Endodermal cell (in vitro differentiated cells): ENCODE measurements around the gene MRPL49. TPM values are rescaled to one million over a fixed set of nuclear protein-coding genes. Genes with fewer than 3 reads are reported as not detected.

Experiments
- DNase-seq: peaks from one replicate; pipeline ENCODE4 v3.0.0-alpha.2; 2017
- H3K27ac ChIP-seq: 2 replicates; pipeline ENCODE4 v1.5.1; 2013; ENCODE audit warnings: mild to moderate bottlenecking, low read depth, low read length, moderate library complexity
- H3K27me3 ChIP-seq: 2 replicates; pipeline ENCODE4 v1.6.1; 2013; ENCODE audit warnings: mild to moderate bottlenecking, low read length, moderate library complexity; ENCODE audit not compliant: insufficient read depth, control insufficient read depth, poor library complexity, severe bottlenecking
- H3K36me3 ChIP-seq: 2 replicates; pipeline ENCODE4 v1.7.0; 2013; ENCODE audit warnings: mild to moderate bottlenecking, low read length, moderate library complexity; ENCODE audit not compliant: control insufficient read depth, insufficient read depth
- H3K4me1 ChIP-seq: one replicate; pipeline ENCODE4 v1.7.0; 2013; ENCODE audit warnings: low read length; ENCODE audit not compliant: control insufficient read depth, insufficient read depth
- H3K4me3 ChIP-seq: 2 replicates; pipeline ENCODE4 v1.5.1; 2013; ENCODE audit warnings: mild to moderate bottlenecking, low read length, moderate library complexity
- H3K9ac ChIP-seq: 2 replicates; pipeline ENCODE4 v1.6.1; 2013; ENCODE audit warnings: mild to moderate bottlenecking, low read length, moderate library complexity; ENCODE audit not compliant: poor library complexity, severe bottlenecking; ENCODE audit errors: extremely low read depth
- H3K9me3 ChIP-seq: 2 replicates; pipeline ENCODE4 v1.6.1; 2013; ENCODE audit warnings: mild to moderate bottlenecking, low read length, moderate library complexity; ENCODE audit not compliant: control insufficient read depth
- H3K27ac Mint-ChIP-seq: 2 replicates; pipeline ENCODE4 v1.8.0; 2020; ENCODE audit warnings: mixed read lengths
- H3K27me3 Mint-ChIP-seq: 2 replicates; pipeline ENCODE4 v1.8.0; 2021; ENCODE audit warnings: mild to moderate bottlenecking, mixed read lengths; ENCODE audit not compliant: insufficient read depth
- H3K36me3 Mint-ChIP-seq: 2 replicates; pipeline ENCODE4 v1.8.0; 2020; ENCODE audit warnings: low read depth, mixed read lengths
- H3K4me1 Mint-ChIP-seq: 2 replicates; pipeline ENCODE4 v1.8.0; 2020; ENCODE audit warnings: mixed read lengths
- H3K4me3 Mint-ChIP-seq: 2 replicates; pipeline ENCODE4 v1.8.0; 2020; ENCODE audit warnings: mild to moderate bottlenecking, moderate library complexity, mixed read lengths
- H3K9me3 Mint-ChIP-seq: 2 replicates; pipeline ENCODE4 v1.8.0; 2020; ENCODE audit warnings: mild to moderate bottlenecking, mixed read lengths
- CTCF ChIP-seq: fragments of 200-600 bp; sonication (generic); conservative IDR thresholded peaks from 2 replicates; pipeline ENCODE4 v1.5.0; 2021; ENCODE audit warnings: antibody characterized with exemption, mild to moderate bottlenecking
- WGBS, 2 experiments: methylation state at CpG; one replicate each; pipeline versions ENCODE4 v1.1.5 to v1.1.7; 2013; ENCODE audit warnings: missing lambda C conversion rate in 2 of 2, mixed read lengths in 1 of 2; ENCODE audit not compliant: insufficient coverage in 1 of 2, insufficient read length in 1 of 2; 5-methylcytosine and 5-hydroxymethylcytosine counted together
- total RNA-seq, 2 donors: library from RNA; stranded (reverse); fragmentation: NEBNext Ultra II Directional in 1 of 2; extraction: Animal tissue kit (Norgen Biotek cat#: 25700) in 1 of 2; gene quantifications; 2 replicates in 1 of 2; 3 replicates in 1 of 2; pipeline ENCODE4 v1.2.1, GENCODE V29; 2021

MRPL49 gene
- total RNA-seq, 2 donors from 2014 or later, result 53.9 to 56.6 TPM

DNA sequence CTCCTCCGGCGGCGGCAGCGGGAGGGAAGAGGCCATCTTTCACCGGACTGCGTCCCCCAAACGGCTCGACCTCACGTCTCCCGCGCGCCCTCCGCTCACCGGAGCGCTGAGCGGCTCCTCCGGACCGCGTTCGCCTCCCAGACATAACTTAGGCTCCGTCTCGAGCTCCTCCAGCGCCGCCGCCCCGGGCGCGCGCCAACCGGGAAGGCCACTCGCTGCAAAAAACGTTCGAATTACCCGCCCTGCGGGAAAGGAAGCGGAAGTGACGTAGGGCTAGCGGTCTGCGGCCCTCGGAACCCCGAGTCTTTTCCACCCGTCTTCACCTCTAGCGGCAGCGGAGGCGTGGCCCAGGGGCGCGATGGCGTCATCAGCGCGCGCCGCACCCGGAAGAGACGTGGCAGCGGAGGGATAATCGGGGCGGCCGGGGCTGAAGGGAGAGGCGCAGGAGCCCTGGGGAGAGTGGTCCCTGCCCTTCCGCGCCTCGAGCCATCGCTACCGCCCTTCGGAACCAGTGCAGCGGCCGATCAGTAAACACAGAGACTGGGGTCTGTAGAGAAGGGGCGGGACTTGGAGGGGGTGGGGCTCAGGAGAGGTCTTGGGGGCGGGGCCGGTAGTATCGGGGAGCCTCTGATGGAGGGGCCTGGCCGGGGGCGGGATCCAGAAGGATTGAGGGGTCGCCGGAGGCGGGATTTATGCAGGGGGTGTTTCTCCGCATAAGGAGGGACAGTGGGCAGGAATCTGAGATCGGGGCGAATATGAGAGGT lies 38.1 kb upstream of the MRPL49 start, which contains the start of the genes CDCA5 and ZFPL1:
Gene CDCA5 (minus strand): TSS at position 207 of the 764 bp plus-strand sequence. CDS start 62 bp downstream, at position 145.
Gene ZFPL1 (plus strand): TSS at position 389 of the 764 bp plus-strand sequence. CDS start 477 bp downstream, outside the sequence.
- Histone ChIP-seq H3K27ac (peak within 1 kb of the TSS; percentile 50), H3K4me3 (peak within 1 kb of the TSS; percentile 99), H3K4me1 (no peaks in the 10 kb centered on the region), H3K9me3 (no peaks in the 10 kb centered on the region), H3K36me3 (peaks cover 55% of the 10 kb centered on the region), H3K27me3 (no peaks in the 10 kb centered on the region), H3K9ac (peak within 1 kb of the TSS; percentile 89)
- peak; percentile 97 for DNase-seq
- peaks cover 44% of the 10 kb centered on the region for H3K36me3 Mint-ChIP-seq
- TF ChIP-seq CTCF, result no peak
- peak within 1 kb of the TSS; percentile 98 for H3K27ac Mint-ChIP-seq
- H3K4me1 Mint-ChIP-seq, result peaks cover 6% of the 10 kb centered on the region
- no peaks in the 10 kb centered on the region for H3K9me3 Mint-ChIP-seq
- H3K4me3 Mint-ChIP-seq, result peak within 1 kb of the TSS; percentile 91
- H3K27me3 Mint-ChIP-seq, result no peaks in the 10 kb centered on the region
- 0% methylated on average over 41 to 79 of the region's 79 CpGs for WGBS, 2 experiments

DNA sequence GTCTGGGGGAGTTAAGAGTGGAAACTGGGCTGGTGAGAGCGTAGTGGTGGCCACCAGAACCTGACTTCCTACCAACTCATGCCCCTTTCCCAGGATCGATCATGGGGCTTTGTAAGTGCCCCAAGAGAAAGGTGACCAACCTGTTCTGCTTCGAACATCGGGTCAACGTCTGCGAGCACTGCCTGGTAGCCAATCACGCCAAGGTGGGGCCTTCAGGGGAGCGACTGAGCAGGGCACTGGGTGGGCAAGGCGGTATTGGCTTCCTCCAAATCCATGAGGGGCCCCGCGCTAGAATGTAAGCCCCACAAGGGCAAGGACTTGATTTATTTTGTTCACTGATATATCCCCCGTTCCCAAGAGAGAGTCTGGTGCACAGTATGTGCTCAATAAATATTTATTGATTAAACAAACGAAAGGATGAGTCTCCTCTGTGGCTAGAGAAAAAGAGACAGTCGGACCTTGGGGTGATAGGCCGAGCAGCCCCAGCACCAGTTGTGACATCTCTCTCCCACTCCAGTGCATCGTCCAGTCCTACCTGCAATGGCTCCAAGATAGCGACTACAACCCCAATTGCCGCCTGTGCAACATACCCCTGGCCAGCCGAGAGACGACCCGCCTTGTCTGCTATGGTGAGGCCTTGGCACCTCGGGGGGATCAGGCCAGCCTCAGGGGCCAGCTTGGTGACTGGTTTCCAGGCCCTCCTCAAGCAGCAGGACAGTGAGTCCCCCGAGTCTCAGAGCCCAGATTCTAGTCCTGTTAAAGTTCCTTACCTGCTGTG lies 37.3 kb upstream of the MRPL49 start:
- Histone ChIP-seq H3K9ac (peak overlapping the region; percentile 89), H3K27me3 (no peaks in the 10 kb centered on the region), H3K4me1 (no peaks in the 10 kb centered on the region), H3K36me3 (peaks cover 54% of the 10 kb centered on the region), H3K4me3 (peak overlapping the region; percentile 99), H3K9me3 (no peaks in the 10 kb centered on the region), H3K27ac (no peak overlapping the region)
- peak overlapping the region; percentile 91 for H3K4me3 Mint-ChIP-seq
- 56 to 60% methylated on average over 19 to 23 of the region's 23 CpGs for WGBS, 2 experiments
- peaks cover 49% of the 10 kb centered on the region for H3K36me3 Mint-ChIP-seq
- no peaks in the 10 kb centered on the region for H3K9me3 Mint-ChIP-seq
- peak overlapping the region; percentile 98 for H3K27ac Mint-ChIP-seq
- TF ChIP-seq CTCF, result no peak
- peaks cover 6% of the 10 kb centered on the region for H3K4me1 Mint-ChIP-seq
- H3K27me3 Mint-ChIP-seq, result no peaks in the 10 kb centered on the region
- no peak for DNase-seq

GRCh38 chr11:65085446-65085845 lies 36.7 kb upstream of the MRPL49 start:
- Mint-ChIP-seq H3K9me3 (no peaks in the 10 kb centered on the region), H3K4me3 (peak overlapping the region; percentile 91), H3K36me3 (peaks cover 47% of the 10 kb centered on the region), H3K27me3 (no peaks in the 10 kb centered on the region), H3K27ac (no peak overlapping the region), H3K4me1 (peaks cover 6% of the 10 kb centered on the region)
- Histone ChIP-seq H3K9ac (no peak overlapping the region), H3K4me1 (no peaks in the 10 kb centered on the region), H3K9me3 (no peaks in the 10 kb centered on the region), H3K27me3 (no peaks in the 10 kb centered on the region), H3K27ac (no peak overlapping the region), H3K36me3 (peaks cover 50% of the 10 kb centered on the region), H3K4me3 (peak overlapping the region; percentile 99)
- WGBS, 2 experiments, result 90 to 100% methylated on average over 4 of the region's 4 CpGs
- TF ChIP-seq CTCF, result no peak
- DNase-seq, result no peak
